ENCODE measurements around the gene PASK. TPM values are rescaled to one million over a fixed set of nuclear protein-coding genes. Genes with fewer than 3 reads are reported as not detected.

The PASK gene
- total and polyA plus RNA-seq, 2 donors (not counting 1 experiment from before 2014, with no cell fraction given), result 1.0 to 1.5 TPM

DNA sequence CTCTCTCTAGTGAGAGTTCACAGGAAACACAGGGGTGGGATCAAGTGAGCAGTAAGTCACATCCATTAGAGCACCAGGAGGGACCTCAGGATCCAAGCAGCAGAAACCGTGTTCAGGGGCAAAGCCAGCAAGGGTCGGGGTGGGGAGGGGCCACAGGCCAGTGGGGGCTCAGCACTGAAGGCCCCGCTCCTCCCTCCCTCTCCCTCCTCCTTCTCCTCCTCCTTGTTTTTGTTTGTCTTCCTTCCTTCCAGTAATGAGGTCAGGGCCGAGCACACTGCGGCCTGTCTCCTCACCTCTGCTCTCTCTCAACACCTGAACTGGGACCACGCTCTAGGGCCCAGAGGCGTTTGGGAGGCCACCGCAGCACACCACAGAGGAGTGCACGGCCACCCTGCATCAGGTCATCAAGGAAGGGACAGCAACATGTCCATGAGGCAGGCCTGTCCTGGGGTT is 68.1 kb downstream of the PASK start:
- no peaks in the 10 kb centered on the region for H4K20me1 ChIP-seq (ENCODE audit: control insufficient read depth, extremely low read depth, insufficient read depth, low read length)
- no peak for TF ChIP-seq EZH2 (IDR thresholded peaks at IDR 0.05; ENCODE audit: low read length, missing control alignments)
- TF ChIP-seq, protein P1, sequence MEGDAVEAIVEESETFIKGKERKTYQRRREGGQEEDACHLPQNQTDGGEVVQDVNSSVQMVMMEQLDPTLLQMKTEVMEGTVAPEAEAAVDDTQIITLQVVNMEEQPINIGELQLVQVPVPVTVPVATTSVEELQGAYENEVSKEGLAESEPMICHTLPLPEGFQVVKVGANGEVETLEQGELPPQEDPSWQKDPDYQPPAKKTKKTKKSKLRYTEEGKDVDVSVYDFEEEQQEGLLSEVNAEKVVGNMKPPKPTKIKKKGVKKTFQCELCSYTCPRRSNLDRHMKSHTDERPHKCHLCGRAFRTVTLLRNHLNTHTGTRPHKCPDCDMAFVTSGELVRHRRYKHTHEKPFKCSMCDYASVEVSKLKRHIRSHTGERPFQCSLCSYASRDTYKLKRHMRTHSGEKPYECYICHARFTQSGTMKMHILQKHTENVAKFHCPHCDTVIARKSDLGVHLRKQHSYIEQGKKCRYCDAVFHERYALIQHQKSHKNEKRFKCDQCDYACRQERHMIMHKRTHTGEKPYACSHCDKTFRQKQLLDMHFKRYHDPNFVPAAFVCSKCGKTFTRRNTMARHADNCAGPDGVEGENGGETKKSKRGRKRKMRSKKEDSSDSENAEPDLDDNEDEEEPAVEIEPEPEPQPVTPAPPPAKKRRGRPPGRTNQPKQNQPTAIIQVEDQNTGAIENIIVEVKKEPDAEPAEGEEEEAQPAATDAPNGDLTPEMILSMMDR (conservative IDR thresholded peaks at IDR 0.05 in 1 of 2, IDR thresholded peaks at IDR 0.05 in 1 of 2; ENCODE audit: low read depth in 1 of 2, low read length in 2 of 2), result no peak
- H3K36me3 ChIP-seq (ENCODE audit: control insufficient read depth, insufficient read depth, low read length), result no peaks in the 10 kb centered on the region
- H2AFZ ChIP-seq (ENCODE audit: low read length), result no peak overlapping the region
- no peaks in the 10 kb centered on the region for H3K9me3 ChIP-seq (ENCODE audit: control insufficient read depth, insufficient read depth, low read depth, low read length)
- no peaks in the 10 kb centered on the region for H3K4me1 ChIP-seq (ENCODE audit: control insufficient read depth, extremely low read depth, insufficient read depth, low read length)
- H3K4me2 ChIP-seq (ENCODE audit: extremely low read depth, insufficient read depth, low read length), result no peak overlapping the region
- DNase-seq (ENCODE audit: low read depth in 2 of 2), result no peak
- H3K9ac ChIP-seq (ENCODE audit: insufficient read depth, low read length), result no peak overlapping the region
- H3K79me2 ChIP-seq (ENCODE audit: control insufficient read depth, insufficient read depth, low read length), result no peaks in the 10 kb centered on the region
- no peak overlapping the region for H3K27ac ChIP-seq (ENCODE audit: insufficient read depth, low read length)
- no peaks in the 10 kb centered on the region for H3K27me3 ChIP-seq (ENCODE audit: control insufficient read depth, insufficient read depth, low read length)
- no peak overlapping the region for H3K4me3 ChIP-seq (replicated peaks in 1 of 4; ENCODE audit: control extremely low read depth in 1 of 4, insufficient read depth in 1 of 4, low read depth in 3 of 4, low read length in 4 of 4)

- Histone ChIP-seq H3K27me3 (ENCODE audit: control insufficient read depth, insufficient read depth, low read length) (no peaks in the 10 kb centered on the region), H3K36me3 (ENCODE audit: control insufficient read depth, insufficient read depth, low read length) (no peaks in the 10 kb centered on the region), H4K20me1 (ENCODE audit: control insufficient read depth, extremely low read depth, insufficient read depth, low read length) (no peaks in the 10 kb centered on the region), H3K4me1 (ENCODE audit: control insufficient read depth, extremely low read depth, insufficient read depth, low read length) (no peaks in the 10 kb centered on the region), H3K4me2 (ENCODE audit: extremely low read depth, insufficient read depth, low read length) (no peak overlapping the region), H2AFZ (ENCODE audit: low read length) (no peak overlapping the region), H3K79me2 (ENCODE audit: control insufficient read depth, insufficient read depth, low read length) (no peaks in the 10 kb centered on the region), H3K4me3 (replicated peaks in 1 of 4; ENCODE audit: control extremely low read depth in 1 of 4, insufficient read depth in 1 of 4, low read depth in 3 of 4, low read length in 4 of 4) (no peak overlapping the region), H3K27ac (ENCODE audit: insufficient read depth, low read length) (no peak overlapping the region), H3K9me3 (ENCODE audit: control insufficient read depth, insufficient read depth, low read depth, low read length) (no peaks in the 10 kb centered on the region), H3K9ac (ENCODE audit: insufficient read depth, low read length) (no peak overlapping the region)
- no peak for TF ChIP-seq EZH2 (IDR thresholded peaks at IDR 0.05; ENCODE audit: low read length, missing control alignments)
- TF ChIP-seq, protein P1 (conservative IDR thresholded peaks at IDR 0.05 in 1 of 2, IDR thresholded peaks at IDR 0.05 in 1 of 2; ENCODE audit: low read depth in 1 of 2, low read length in 2 of 2), result no peak
- DNase-seq (ENCODE audit: low read depth in 2 of 2), result no peak
These were observed 68.7 kb downstream of the PASK start for GRCh38 chr2:241080405-241081189.

GRCh38 chr2:241074901-241075540 is 74.3 kb downstream of the PASK start:
- no peak for TF ChIP-seq EZH2 (IDR thresholded peaks at IDR 0.05; ENCODE audit: low read length, missing control alignments)
- Histone ChIP-seq H3K27ac (ENCODE audit: insufficient read depth, low read length) (no peak overlapping the region), H4K20me1 (ENCODE audit: control insufficient read depth, extremely low read depth, insufficient read depth, low read length) (no peaks in the 10 kb centered on the region), H3K4me2 (ENCODE audit: extremely low read depth, insufficient read depth, low read length) (no peak overlapping the region), H3K27me3 (ENCODE audit: control insufficient read depth, insufficient read depth, low read length) (no peaks in the 10 kb centered on the region), H3K9ac (ENCODE audit: insufficient read depth, low read length) (no peak overlapping the region), H3K9me3 (ENCODE audit: control insufficient read depth, insufficient read depth, low read depth, low read length) (no peaks in the 10 kb centered on the region), H3K36me3 (ENCODE audit: control insufficient read depth, insufficient read depth, low read length) (peaks cover 12% of the 10 kb centered on the region), H3K79me2 (ENCODE audit: control insufficient read depth, insufficient read depth, low read length) (no peaks in the 10 kb centered on the region), H3K4me1 (ENCODE audit: control insufficient read depth, extremely low read depth, insufficient read depth, low read length) (no peaks in the 10 kb centered on the region), H2AFZ (ENCODE audit: low read length) (no peak overlapping the region), H3K4me3 (replicated peaks in 1 of 4; ENCODE audit: control extremely low read depth in 1 of 4, insufficient read depth in 1 of 4, low read depth in 3 of 4, low read length in 4 of 4) (no peak overlapping the region)
- DNase-seq (ENCODE audit: low read depth in 2 of 2), result no peak
